NCI-H1930 (cell line): Measurements from ENCODE around the gene PARL.

Source experiments
- DNase-seq, 2 experiments: peaks; one replicate each; lab custom pipeline; 2025; lab: John Stamatoyannopoulos, UW

The PARL gene

DNA sequence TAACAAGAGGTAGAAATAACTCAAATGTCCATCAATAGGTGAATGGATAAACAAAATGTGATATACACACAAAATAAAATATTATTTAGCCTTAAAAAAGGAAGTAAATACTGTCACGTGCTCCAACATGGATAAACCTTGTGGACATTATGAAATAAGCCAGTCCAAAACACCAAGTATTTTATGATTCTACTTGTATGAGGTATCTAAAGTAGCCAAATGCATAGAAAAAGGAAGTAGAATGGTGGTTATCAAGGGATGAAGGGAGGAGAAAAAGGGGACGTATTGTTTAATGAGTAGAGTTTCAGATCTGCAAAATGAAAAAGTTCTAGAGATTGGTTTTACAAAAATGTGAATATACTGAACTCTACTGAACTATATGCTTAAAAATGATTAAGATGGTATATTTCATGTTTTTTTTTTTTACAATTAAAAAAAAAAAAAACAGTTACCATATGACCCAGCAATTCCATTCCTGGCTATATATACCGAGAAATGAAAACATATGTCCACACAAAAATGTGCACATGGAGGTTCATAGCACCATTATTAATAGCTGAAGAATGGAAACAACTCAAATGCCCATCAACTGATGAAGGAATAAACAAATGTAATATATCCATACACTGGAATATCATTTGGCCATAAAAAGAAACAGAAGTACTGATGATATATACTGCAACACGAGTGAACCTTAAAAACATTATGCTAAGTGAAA, 30.2 kb downstream of the PARL start:
- no peak for DNase-seq

DNA sequence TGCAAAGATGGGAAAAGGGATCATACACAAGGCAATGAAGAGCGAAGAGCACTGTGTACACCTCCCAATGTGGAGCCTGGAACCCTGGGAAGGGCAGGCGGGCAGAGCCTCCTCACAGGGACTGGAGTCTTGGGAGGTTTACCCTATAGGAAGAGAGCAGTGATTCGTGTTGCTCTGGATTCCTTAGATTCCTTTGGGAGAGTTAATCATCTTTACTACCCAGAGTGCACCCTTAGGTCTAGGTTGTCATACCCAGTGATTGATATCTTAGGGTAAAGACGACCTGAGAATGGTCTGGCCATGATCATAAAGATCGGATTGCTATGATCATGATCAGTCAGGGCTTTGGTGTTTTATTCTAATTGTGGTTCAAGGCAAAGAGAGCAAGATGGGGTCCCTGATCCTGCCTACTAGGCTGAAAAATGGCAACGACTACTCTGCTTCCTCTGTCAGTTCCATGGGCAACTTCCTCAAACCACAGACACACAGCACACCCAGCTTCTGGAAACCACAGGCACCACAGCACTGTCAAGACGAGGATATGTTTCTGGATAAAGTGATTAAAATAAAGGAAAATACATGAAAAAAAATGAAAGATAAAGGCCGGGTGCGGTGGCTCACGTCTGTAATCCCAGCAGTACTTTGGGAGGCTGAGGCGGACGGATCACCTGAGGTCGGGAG, 38.9 kb downstream of the PARL start:
- no peak for DNase-seq

DNA sequence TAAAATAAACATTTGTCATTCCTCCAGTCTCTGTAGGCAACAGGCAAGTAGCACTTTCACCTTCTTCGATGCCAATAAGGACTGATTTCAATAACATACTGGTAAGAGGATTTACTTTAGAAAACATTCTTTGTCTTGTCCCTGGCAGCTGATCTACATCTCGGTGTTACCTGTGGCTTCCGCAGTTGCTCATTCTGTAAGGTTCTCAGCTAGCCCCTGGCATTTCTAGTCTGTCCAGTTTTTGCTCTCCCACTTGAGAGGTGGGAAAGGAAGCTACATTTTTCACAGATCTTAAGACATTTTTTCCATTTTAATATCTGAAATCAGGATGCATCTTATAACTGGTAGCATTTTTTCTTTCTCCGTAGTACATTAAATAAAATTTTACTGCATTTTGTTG, 39.6 kb downstream of the PARL start:
- no peak for DNase-seq

DNA sequence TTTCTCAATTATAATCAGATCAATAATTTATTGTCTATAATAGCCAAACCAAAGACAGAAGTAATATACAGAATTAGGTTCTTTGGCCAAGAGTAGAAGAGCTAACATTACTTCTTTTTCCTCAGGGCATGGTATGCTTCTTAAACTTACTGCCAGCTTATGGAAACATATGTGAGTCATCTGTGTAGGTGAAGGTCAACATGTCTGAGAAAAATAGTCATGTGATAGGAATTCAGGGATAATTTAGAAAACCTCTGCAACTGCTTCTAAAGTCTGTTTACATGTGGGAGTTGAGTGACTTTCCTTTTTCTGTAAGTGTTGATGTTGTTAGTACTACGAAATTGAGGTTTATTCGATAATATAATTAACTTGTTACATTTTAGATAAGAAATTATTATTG, 40.1 kb downstream of the PARL start:
- no peak for DNase-seq

DNA sequence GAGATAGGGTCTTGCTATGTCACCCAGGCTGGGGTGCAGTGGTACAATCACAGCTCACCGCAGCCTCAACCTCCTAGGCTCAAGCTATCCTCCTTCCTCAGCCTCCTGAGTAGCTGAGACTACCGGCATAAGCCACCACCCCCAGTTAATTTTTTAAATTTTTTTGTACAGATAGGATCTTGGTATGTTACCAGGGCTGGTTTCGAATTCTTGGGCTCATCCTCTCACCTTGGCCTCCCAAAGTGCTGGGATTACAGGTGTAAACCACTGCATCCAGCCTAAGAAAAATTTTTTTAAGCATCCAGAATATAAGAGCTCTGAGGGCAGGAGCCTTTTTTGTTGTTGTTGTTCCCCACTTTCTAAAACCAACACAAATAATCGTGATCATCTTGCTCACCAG, 44.9 kb downstream of the PARL start:
- no peak for DNase-seq

DNA sequence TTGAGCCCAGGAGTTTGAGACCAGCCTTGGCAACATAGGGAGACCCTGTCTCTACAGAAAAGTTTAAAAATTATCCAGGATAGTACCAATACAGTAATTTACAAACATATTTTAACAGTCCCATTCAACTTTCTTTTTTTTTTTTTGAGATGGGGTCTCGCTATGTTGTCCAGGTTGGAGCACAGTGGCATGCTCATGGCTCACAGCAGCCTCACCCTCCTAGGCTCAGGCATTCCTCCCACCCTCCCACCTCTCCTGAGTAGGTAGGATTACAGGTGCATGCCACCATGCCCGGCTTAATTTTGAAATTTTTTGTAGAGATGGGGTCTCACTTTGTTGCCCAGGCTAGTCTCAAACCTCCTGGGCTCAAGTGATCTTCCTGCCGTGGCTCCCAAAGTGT, 46.8 kb downstream of the PARL start:
- no peak for DNase-seq

DNA sequence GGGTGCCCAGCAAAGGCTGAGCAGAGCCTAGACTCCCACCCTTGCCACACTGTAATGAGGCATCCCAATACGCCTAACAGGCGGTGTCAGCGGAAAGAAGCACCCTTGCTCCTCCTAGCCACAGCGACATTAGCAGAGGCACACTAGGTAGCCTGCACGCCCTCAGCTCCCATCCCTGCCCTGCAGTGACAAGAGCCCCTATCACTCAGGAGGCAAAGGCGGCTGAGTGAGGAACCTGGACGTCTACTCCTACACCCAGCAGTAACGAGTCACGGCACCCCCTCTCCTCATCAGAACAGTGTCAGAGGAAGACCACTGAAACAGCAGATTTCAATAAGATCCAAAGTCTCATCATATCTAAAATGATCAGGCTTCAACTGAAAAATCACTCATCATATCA, 47.3 kb downstream of the PARL start:
- DNase-seq = no peak

DNA sequence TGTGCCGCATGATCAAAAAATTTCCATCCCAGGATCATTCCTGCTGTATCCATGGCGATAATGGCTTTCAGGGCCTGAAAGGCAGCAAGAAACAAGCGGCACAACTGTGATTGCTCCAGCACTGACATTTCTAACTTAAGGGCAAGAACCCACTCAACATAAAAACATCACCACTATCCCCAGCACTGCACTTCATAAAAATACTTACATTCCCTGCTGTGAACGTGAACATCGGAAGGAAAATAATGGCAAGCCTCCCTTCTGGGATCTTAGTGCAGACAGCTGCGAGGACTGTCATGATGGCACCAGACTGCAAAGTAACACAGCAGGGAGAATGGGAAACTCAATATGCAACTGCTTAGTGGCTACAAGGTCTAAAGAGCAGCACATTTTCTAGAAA, 51.2 kb downstream of the PARL start:
- no peak for DNase-seq

DNA sequence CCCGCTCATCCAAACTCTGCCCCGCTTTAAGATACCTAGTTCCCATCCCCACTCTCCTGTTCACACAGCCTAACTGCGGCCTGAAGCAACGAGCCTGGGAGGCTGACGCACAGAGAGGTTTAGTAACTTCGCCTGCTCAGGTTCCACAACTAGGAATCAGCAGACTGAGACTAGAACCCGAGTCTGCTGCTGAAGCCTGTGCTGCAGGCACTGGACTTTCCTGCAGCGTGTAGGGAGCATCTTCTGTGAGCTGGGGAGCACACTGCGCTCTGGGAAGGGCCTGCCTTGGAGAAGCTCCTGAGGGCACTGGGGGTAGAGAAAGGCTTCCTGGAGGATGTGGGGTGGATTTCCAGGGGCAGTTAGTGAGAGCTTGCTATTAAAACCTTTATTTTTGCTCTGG, 54.5 kb downstream of the PARL start:
- DNase-seq = no peak

DNA sequence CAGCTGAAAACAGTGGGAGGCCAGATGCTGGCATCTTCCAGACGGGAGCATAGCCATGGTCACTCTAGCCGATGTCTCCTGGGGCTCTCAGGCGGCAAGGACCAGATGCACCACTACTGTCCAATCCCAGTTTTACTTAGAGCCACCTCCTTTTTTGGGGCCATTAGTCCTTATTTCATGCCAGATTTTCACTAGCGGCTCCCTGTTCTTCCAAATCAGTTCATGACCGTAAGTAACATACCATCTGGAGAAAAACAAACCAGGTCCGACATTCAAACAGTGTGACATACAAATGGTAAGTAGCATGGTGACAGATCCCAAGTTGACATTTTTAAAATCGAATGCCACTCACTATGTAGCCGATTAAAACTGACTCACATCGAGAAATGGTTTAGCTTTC, 55.2 kb downstream of the PARL start:
- no peak for DNase-seq

DNA sequence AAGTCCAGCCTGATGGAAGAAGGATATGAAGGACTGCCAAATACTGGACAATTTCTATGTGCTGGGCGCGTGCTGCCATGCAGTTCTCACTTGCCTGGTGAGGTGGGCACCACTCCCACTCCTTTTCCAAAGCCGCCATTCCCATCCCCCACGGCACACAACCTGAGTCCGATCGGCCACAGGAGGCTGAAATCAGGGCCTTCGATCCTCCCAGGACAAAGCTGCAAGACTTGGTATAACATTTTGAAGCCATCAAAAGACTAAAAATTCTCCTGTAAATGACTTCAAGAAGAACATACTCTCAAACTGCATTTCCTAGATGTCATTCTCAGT, 56.2 kb downstream of the PARL start:
- DNase-seq = no peak

DNA sequence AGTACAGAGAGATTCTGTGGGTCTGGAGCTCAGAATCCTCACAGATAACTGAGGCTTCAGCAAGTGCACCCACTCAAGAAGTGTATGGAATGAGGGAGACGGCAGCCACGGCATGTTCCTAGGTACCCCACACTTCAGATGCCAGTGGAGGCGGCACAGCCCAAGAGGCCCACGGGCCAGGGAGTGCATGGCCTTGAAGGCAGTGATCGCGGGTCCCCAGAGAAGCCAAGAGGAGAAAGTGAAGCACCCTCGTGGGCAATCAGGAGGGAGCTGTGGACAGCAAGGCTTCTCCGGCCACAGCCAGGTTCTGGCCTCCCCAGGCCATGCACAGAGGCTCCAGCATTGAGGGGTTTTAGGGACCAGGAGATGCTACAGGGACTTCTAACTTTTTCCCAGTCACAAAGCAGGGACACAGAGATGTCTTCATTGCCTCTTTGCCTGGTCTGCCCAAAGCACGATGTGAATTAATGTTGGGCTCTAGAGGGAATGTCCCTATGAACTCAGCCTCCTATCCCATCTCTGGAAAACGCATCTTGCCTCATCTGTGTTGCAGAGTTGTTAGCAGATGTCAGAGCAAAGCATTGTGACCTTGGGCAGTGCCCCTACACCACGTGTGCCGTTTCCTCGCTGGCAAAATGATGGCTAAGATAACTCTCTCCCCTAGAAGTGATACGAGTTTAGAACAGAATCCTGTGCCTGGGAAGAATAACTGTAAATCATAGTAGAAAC, 56.7 kb downstream of the PARL start:
- DNase-seq = no peak

DNA sequence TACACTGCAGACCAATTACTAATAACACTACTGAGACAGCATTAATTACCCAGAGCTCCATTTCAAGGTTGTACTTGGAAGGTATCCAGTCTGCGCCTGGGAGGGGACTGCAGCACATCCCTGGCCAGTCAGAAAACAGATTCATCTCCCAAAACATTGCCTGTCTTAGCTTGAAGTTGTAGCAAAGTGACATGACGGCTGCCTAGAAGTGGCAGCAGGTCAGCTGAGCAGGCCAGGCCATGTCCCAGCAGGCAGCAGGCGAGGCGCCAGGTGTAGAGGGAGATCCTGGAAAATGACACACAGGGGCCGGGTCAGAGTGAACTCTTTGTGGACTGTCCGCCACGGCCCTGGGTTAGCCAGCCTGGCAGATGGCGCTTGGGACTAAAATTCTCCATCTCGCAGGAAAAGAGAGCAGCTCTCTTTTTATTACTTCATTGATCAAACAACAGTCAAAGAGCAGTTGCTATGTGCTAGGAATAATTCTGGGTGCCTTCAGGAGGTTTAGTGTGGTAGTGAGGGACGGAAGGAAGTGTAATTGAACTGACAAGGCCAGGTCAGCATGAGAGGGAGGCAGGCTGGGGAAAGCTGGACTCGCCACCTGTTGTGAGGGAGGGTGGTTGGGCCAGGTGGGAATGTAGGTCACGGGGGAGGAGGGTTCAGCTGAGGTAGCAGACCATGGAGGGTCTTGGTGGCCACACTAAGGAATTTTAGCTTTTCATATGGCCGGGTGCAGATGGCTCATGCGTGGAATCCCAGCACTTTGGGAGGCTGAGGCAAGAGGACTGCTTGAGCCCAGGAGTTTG, 58.0 kb downstream of the PARL start:
- no peak for DNase-seq

DNA sequence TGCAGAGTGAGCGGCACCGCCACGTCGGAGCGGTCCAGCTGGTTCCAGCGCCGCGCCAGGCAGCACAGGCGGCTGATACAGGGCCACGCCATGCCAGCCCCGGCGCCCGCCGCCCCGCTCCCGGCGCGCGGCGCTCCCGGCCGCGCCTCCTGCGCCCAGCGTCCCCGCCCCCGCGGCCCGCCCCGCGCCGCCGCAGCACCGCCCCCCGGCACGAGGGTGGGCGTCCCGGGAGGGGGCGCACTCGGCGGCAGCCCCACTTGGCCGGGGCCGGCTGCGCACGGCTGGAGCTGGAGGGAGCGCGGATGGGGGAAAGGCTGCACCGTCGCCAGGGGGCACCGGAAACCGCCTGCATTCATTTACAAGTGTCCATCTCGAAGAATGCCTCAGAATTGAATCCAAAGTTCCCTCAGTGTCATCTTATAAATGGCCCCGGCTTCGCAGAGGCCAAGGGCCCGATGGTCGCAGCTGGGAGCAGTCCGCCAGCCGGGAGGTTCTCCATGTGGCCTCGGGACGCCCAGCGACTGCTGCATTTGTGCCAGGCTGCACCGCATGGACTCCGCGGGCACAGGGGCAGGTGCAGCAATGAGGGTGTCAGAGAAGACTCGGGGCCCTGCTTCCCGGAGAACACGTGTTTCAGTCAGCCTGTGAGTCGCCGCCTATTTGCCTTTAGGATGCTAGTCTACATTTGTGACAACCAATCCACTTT, 59.1 kb downstream of the PARL start, which contains the start of gene MAP6D1:
Gene MAP6D1, minus strand, starts transcription at position 122 of the 706 bp plus-strand sequence. Its CDS starts 30 bp downstream, at position 92.
- DNase-seq = peak; percentile 45 to 75

DNA sequence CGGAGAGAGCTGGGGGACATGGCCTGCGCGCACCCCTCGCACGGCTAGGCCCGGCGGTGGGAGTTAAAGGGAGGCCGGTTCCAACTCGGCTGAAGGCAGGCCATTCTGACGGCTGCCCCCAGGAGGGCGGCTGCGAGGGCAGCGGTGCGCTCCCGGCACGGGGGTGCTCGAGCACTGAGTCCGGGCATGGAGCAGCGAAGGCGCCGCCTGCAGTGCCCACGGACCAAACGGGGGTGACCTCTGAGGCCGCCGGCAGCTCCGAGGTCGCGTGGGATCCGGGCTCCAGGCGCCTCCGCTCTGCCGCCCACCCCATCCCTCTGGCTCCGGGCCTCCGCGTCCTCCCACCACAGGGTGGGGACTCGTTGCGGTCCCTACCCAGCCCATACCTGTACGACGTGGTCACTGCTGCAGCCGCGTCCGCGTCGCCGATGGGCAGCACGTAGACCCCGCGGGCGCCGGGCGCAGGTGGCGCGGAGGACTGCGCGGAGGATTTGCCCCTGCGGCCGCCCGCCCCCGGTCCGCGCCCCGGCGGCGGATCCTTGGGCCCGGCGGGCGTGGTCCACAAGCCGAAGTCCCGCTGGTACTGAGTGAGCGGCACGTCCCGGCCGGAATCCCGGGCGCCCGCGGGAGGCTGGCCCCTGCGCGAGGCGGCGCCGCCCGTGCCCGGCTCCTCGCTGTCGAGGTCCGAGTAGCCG, 59.8 kb downstream of the PARL start:
- DNase-seq = peak in 1 of 2 experiments; percentile 30

DNA sequence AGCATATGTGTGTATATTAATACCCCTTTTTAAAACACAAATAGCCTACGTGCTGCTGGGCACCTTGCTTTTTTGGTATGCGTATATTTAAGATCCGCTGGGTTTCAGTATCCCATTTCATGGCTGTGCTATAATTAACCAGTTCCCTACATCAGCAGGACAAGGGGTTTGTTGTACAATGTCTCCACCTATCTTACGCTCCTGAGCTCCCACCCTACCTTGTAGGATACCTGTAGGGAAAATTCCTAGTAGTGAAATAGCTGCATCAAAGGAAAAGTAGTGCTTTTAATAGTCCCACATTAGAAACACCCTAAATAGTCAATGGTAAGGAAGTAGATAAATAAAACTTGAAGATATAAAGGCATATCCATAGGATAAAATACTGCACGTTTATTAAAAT, 60.7 kb downstream of the PARL start:
- no peak for DNase-seq

DNA sequence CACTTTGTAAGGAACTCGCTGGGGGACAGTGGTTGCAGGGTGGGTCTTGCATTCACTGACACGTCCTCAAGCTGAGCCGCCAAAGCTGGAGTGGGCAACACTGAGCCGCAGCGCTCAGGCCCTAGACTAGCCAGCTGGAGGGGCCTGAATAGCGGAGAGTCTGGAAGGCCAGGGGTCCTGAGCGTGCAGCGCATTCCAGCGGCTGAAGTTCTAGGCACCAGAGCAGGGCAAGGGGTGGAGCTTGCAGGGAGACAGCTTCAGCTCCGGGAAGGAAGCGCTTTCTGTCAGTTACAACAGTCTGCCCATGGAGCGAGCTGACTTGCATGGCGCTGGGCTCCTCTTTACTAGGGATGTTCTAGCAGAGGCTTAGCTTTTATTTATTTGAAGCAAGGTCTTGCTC, 62.0 kb downstream of the PARL start:
- no peak for DNase-seq

DNA sequence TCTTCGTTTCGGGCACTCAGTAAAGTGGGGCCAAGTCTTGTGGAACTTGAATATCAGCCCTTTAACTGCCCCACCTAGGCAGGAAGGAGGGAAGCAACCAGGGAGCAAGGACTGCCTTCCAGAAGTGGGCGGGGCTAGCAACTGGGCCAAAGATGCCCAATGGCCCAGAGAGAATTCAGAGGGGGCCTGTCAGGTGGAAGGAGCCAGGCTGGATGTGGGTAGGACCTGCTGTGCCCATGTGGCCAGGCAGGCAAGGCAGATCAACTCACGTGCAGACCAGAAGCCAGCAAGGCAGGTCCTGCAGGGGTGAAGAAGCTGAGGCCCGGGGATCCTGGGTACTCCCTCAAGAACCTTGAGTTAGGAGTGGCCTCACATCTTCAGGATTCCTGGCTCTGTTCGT, 64.8 kb downstream of the PARL start:
- DNase-seq = no peak

DNA sequence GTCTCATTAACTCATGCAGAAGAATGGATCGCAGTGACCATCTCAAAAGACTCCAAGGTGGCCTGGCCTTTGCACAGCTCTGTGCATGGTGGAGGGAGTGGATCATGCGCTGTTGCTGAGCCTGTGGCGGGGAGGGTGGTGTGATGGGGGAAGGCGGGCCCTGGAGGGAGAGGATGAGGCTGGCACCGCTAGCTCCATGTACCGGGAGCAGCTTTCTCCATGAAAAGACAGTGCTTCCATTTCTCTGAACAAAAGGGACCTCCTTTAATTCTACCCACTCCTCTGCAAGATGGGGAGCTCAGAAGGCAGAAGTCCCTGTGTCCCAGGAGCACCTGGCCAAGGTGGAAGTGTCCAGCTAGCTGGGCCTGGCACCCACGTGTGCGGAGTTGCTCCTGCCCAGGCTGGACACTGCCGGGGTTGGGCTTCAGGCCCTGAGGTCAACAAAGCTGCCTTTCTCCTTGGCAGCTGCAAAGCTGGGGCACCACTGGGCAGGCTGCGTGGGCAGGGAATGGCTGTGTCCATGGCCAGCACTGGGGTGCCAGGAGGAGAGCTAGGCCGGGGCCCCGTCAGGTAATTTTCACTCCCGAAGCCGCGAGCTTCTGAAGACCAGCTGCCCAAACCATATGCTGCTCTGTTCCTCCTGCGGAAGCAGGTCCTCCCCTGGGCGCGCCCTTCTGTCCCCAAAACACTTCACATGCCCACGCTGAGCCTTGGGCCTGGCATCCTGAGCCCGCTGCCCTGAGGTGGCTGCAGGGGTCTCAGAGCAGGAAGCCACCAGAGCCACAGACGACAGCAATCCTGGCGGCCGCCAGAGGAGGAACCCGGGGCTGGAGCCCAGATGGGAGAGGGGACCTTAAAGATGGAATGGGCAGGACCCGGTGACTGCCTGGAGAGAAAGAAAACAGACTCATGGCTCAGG, 65.7 kb downstream of the PARL start:
- no peak for DNase-seq

DNA sequence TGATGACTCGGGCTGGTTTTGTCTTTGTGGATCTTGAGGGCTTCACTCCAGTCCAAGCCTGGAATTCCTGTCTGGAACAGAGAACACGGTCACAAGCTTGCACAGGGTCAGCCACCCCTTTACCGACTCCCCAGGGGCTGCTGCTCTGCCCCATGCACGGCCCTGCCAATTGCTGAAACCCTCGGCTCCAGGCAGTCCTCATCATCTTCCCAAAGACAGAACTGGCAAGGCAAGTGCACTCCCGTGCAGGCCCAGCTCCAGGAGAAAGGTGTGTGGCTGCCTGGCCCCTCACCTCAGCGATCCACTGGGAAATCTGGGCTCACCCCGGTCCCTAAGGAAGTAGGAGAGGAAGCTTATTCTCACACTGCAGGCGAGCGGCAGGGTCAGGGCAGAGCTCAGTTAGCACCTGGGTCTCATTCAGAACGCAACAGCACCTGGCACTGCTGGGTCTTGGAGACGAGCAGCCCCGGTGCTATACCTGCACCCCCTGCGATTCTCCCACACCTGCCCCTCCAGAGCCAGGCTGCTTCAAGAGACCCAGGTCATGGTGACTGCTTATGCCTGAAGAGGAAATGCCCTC, 66.5 kb downstream of the PARL start:
- no peak for DNase-seq
